A549 (cell line): ENCODE measurements around the gene CDC45. TPM values are rescaled to one million over a fixed set of nuclear protein-coding genes. Genes with fewer than 3 reads are reported as not detected.

Experiments used
- ATAC-seq, 2 experiments: fragments of 200-7000 bp in 1 of 2; fragments of >200 bp in 1 of 2; cut with Nextera tagmentation in 1 of 2; cut with Tn5 transposase in 1 of 2; 3 replicates each; pipeline versions ENCODE4 v1.8.0 to v1.9.1; 2018 to 2020; ENCODE audit warnings: mild to moderate bottlenecking in 1 of 2, moderate library complexity in 1 of 2
- CTCF ChIA-PET: fragments of 300-600 bp; sonication (Branson Sonifier 250); formaldehyde crosslinking; extraction: SDS; loops from one replicate; lab custom pipeline; 2021; ENCODE audit warnings: antibody characterized with exemption, inconsistent platforms; lab: Yijun Ruan, JAX
- POLR2A ChIA-PET: fragments of 350-600 bp; formaldehyde crosslinking; extraction: SDS; loops from one replicate; lab custom pipeline; 2021; ENCODE audit warnings: antibody characterized with exemption, inconsistent platforms; lab: Yijun Ruan, JAX
- DNase-seq, 2 experiments: peaks; one replicate each; pipeline versions ENCODE4 v3.0.0 to v3.0.0-alpha.2; 2011 to 2016; ENCODE audit warnings: low read depth in 1 of 2, low spot score in 1 of 2
- FAIRE-seq: peaks from 2 replicates; lab custom pipeline; 2011; peaks lifted over from hg19 to GRCh38; lab: Jason Lieb, UNC
- H3K27ac ChIP-seq, 2 experiments: fragments of >200 bp; sonication (Bioruptor Twin); formaldehyde crosslinking; 3 replicates each; pipeline ENCODE4 v1.5.1; 2016 to 2017
- H3K4me1 ChIP-seq: fragments of >200 bp; sonication (Bioruptor Twin); formaldehyde crosslinking; 3 replicates; pipeline ENCODE4 v1.6.1; 2016
- H3K4me2 ChIP-seq: fragments of >200 bp; sonication (Bioruptor Twin); formaldehyde crosslinking; 3 replicates; pipeline ENCODE4 v1.6.1; 2016
- H3K4me3 ChIP-seq: fragments of >200 bp; sonication (Bioruptor Twin); formaldehyde crosslinking; 3 replicates; pipeline ENCODE4 v1.5.1; 2016
- H3K9me3 ChIP-seq: fragments of >200 bp; sonication (Bioruptor Twin); formaldehyde crosslinking; 3 replicates; pipeline ENCODE4 v1.6.1; 2016
- BHLHE40 ChIP-seq: IDR thresholded peaks from 2 replicates; pipeline ENCODE4 v1.6.1; 2012; ENCODE audit warnings: low read depth, low read length, inconsistent platforms
- CHD4 ChIP-seq: fragments of 200-600 bp; sonication (generic); IDR thresholded peaks from 2 replicates; pipeline ENCODE4 v1.6.1; 2016; ENCODE audit warnings: antibody characterized with exemption, mild to moderate bottlenecking, borderline replicate concordance
- EP300 ChIP-seq, 2 experiments: fragments of >200 bp; sonication (Bioruptor Twin); formaldehyde crosslinking; IDR thresholded peaks; 2 replicates in 1 of 2; 3 replicates in 1 of 2; pipeline ENCODE4 v1.6.1; 2016 to 2017
- FOXS1 ChIP-seq: fragments of 250-450 bp; sonication (Bioruptor Pico); IDR thresholded peaks from 2 replicates; pipeline ENCODE4 v1.5.0; 2020; ENCODE audit warnings: mild to moderate bottlenecking, moderate library complexity
- HDAC2 ChIP-seq: fragments of 200-600 bp; sonication (generic); IDR thresholded peaks from 2 replicates; pipeline ENCODE4 v1.6.1; 2016
- HEYL ChIP-seq: fragments of 250-450 bp; sonication (Bioruptor Pico); IDR thresholded peaks from 2 replicates; pipeline ENCODE4 v1.8.0; 2021; ENCODE audit warnings: mild to moderate bottlenecking, moderate library complexity
- JUN ChIP-seq, 2 experiments: fragments of >200 bp; sonication (Bioruptor Twin); formaldehyde crosslinking; IDR thresholded peaks; 2 replicates in 1 of 2; 3 replicates in 1 of 2; pipeline ENCODE4 v1.6.1; 2016 to 2017
- JUNB ChIP-seq: fragments of >200 bp; sonication (Bioruptor Twin); formaldehyde crosslinking; IDR thresholded peaks from 2 replicates; pipeline ENCODE4 v1.6.1; 2016
- KDM1A ChIP-seq: fragments of 200-600 bp; sonication (generic); IDR thresholded peaks from 2 replicates; pipeline ENCODE4 v1.6.1; 2016; ENCODE audit warnings: low read depth, mild to moderate bottlenecking
- KDM5A ChIP-seq: fragments of 200-600 bp; sonication (generic); IDR thresholded peaks from 2 replicates; pipeline ENCODE4 v1.6.1; 2016; ENCODE audit warnings: antibody characterized with exemption, mild to moderate bottlenecking
- MAZ ChIP-seq: fragments of 150-350 bp; IDR thresholded peaks from 2 replicates; pipeline ENCODE4 v1.6.1; 2014; ENCODE audit warnings: antibody characterized with exemption, low read depth, low read length, borderline replicate concordance
- POLR2A ChIP-seq: IDR thresholded peaks from 2 replicates; pipeline ENCODE4 v1.6.1; 2012; ENCODE audit warnings: mild to moderate bottlenecking, low read length
- POLR2AphosphoS2 ChIP-seq: conservative IDR thresholded peaks from 2 replicates; pipeline ENCODE4 v1.6.1; 2012; ENCODE audit warnings: low read length, improper control_type of control experiment, inconsistent platforms
- RARB ChIP-seq: fragments of 250-450 bp; sonication (Bioruptor Pico); IDR thresholded peaks from 2 replicates; pipeline ENCODE4 v1.8.0; 2021; ENCODE audit warnings: mild to moderate bottlenecking, moderate library complexity
- RCOR1 ChIP-seq: fragments of 150-350 bp; IDR thresholded peaks from 2 replicates; pipeline ENCODE4 v1.6.1; 2014; ENCODE audit warnings: antibody characterized with exemption, low read length, low read depth
- RNF2 ChIP-seq: fragments of 200-600 bp; sonication (generic); IDR thresholded peaks from 2 replicates; pipeline ENCODE4 v1.6.1; 2016; ENCODE audit warnings: low read depth, mild to moderate bottlenecking, antibody characterized with exemption, moderate library complexity, borderline replicate concordance
- ZC3H11A ChIP-seq: fragments of 450-650 bp; IDR thresholded peaks from 2 replicates; pipeline ENCODE4 v1.6.1; 2014; ENCODE audit warnings: antibody characterized with exemption, mild to moderate bottlenecking
- ZFP36 ChIP-seq: fragments of 450-650 bp; IDR thresholded peaks from 2 replicates; pipeline ENCODE4 v1.6.1; 2014; ENCODE audit warnings: borderline replicate concordance; ENCODE audit not compliant: partially characterized antibody
- ZNF302 ChIP-seq: fragments of 250-450 bp; sonication (Bioruptor Pico); IDR thresholded peaks from 2 replicates; pipeline ENCODE4 v1.9.0; 2021; ENCODE audit warnings: inconsistent platforms, mild to moderate bottlenecking, moderate library complexity
- WGBS: methylation state at CpG from one replicate; pipeline ENCODE4 v1.1.6; 2017; ENCODE audit errors: missing lambda C conversion rate; 5-methylcytosine and 5-hydroxymethylcytosine counted together
- polyA plus RNA-seq, 4 experiments: library from polyadenylated mRNA; depleted of rRNA in 3 of 4; stranded (reverse); fragments of >200 nt; fragmentation: RNase III in 1 of 4; extraction: RNeasy Plus Mini Kit Qiagen cat#74134 plus additional on column Dnase treatment in 1 of 4; gene quantifications; 2 replicates in 3 of 4; 3 replicates in 1 of 4; pipeline ENCODE4 v1.2.3, GENCODE V29; 2011 to 2017
- TF ChIP-seq, protein P1 (sequence below): fragments of >200 bp; sonication (Bioruptor Twin); formaldehyde crosslinking; IDR thresholded peaks from 2 replicates; pipeline ENCODE4 v1.6.1; 2016
- TF ChIP-seq, protein P2 (sequence below): IDR thresholded peaks from 2 replicates; pipeline ENCODE4 v1.6.1; 2012
- TF ChIP-seq, protein P3 (sequence below): fragments of 450-650 bp; IDR thresholded peaks from 2 replicates; pipeline ENCODE4 v1.6.1; 2014; ENCODE audit warnings: antibody characterized with exemption
- TF ChIP-seq, protein P4 (sequence below): fragments of 250-450 bp; sonication (Bioruptor Pico); IDR thresholded peaks from 2 replicates; pipeline ENCODE4 v1.5.0; 2020; ENCODE audit warnings: low read depth, mild to moderate bottlenecking, moderate library complexity
- TF ChIP-seq, protein P5 (sequence below): fragments of 200-600 bp; sonication (generic); IDR thresholded peaks from 2 replicates; pipeline ENCODE4 v1.6.1; 2016; ENCODE audit warnings: antibody characterized with exemption, mild to moderate bottlenecking, moderate library complexity

CDC45 gene
- polyA plus RNA-seq, 2 of the 4 experiments (the other 2 are of a cell fraction): 47.2 to 51.6 TPM

DNA sequence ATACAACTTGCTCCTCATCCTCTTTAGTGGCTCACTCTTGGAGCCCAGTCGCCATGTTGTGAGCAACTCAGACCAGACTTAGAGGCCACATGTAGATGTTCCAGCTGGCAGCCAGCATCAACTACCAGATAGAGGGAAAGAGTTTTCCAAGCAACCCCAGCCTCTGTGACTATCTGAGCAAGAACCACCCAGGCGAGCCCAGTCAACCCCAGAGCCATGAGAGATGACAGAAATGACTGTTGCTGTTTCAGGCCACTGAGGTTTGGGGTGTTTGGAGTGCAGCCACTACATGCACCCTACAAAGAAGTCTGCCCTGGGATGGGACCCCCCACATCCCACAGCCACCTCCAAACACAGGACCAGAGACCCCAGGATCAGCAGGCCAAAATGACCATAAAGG is 69.2 kb downstream of the CDC45 start:
- ATAC-seq: no peak
- no peak for FAIRE-seq
- 50% methylated on average over 2 of the region's 2 CpGs for WGBS

DNA sequence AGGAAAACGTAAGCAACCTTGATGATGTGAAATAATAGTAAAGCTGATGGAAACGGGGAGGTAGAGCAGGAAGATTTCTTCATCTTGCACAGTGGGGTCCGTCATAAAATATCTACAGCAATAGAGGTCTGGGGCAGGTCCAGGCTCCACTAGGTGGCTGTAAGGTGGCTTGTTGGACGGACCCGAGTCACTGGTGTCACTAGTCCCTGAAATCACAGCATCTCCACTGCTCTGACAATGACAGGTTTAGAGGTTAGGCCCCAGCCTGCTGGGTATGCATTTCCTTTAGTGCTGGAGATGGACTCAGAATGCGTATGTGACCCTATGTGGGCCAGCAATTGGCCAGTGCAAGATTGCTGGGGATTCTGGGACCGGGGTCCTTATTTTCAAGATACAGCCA is 69.7 kb downstream of the CDC45 start:
- ATAC-seq: no peak
- Histone ChIP-seq H3K4me2 (no peak overlapping the region), H3K4me1 (peaks cover under 1% of the 10 kb centered on the region; the same call in 1 of the 3 replicates), H3K4me3 (no peak overlapping the region), H3K27ac (no peak overlapping the region), H3K9me3 (no peaks in the 10 kb centered on the region; the same call in 2 of the 3 replicates)
- CTCF ChIA-PET: interaction anchor here (0.6 to 1.6 kb wide), 2 partner anchors 9 to 80 kb away, joined by 3 to 4 read pairs; no protein-coding TSS in a partner anchor
- WGBS: 58% methylated on average over 7 of the region's 7 CpGs
- FAIRE-seq: no peak
- TF ChIP-seq KDM5A: no peak
- no peak for TF ChIP-seq RNF2
- TF ChIP-seq, protein P1, sequence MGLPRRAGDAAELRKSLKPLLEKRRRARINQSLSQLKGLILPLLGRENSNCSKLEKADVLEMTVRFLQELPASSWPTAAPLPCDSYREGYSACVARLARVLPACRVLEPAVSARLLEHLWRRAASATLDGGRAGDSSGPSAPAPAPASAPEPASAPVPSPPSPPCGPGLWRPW: no peak
- no peak for TF ChIP-seq POLR2A
- DNase-seq: no peak
- POLR2A ChIA-PET: no interaction called here

More for the DNA sequence above, 69.2 kb downstream of the CDC45 start:
- ChIA-PET POLR2A (no interaction called here), CTCF (interaction anchor here (0.6 to 1.6 kb wide), 2 partner anchors 9 to 81 kb away, joined by 3 to 4 read pairs; no protein-coding TSS in a partner anchor)
- Histone ChIP-seq H3K4me3 (no peak overlapping the region), H3K4me1 (no peaks in the 10 kb centered on the region), H3K27ac (no peak overlapping the region), H3K4me2 (no peak overlapping the region), H3K9me3 (no peaks in the 10 kb centered on the region; the same call in 2 of the 3 replicates)
- DNase-seq: no peak
- TF ChIP-seq FOXS1 (CRISPR knock-in tag) (no peak), POLR2A (no peak), ZNF302 (CRISPR knock-in tag) (no peak), KDM1A (no peak), JUNB (no peak), CHD4 (no peak), ZFP36 (no peak)
- TF ChIP-seq, protein P1: no peak

DNA sequence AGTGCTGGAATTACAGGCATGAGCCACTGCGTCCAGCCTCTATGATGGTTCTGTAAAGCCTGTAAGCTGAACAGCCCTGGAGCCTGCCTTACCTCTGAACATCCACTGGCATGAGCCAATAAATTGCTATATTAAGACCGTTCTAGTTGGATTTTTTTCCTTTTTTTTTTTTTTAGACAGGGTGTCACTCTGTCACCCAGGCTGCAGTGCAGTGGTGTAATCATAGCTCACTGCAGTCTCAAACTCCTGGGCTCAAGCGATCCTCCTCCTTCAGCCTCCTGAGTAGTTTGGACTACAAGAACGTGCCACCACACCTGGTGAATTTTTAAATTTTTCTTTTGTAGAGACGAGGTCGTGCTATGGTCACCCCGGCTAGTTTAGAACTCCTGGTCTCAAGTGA is 70.7 kb downstream of the CDC45 start:
- WGBS: 49% methylated on average over 7 of the region's 7 CpGs
- POLR2A ChIA-PET: no interaction called here
- TF ChIP-seq HEYL (CRISPR knock-in tag): no peak
- TF ChIP-seq POLR2AphosphoS2: no peak
- TF ChIP-seq ZC3H11A: no peak
- no peak for TF ChIP-seq HDAC2
- TF ChIP-seq BHLHE40: no peak
- TF ChIP-seq RCOR1: no peak
- Histone ChIP-seq H3K4me3 (no peak overlapping the region), H3K27ac (no peak overlapping the region), H3K4me2 (no peak overlapping the region), H3K9me3 (no peaks in the 10 kb centered on the region; the same call in 2 of the 3 replicates), H3K4me1 (peaks cover 9% of the 10 kb centered on the region)
- no peak for DNase-seq
- CTCF ChIA-PET: interaction anchor here (0.6 to 1.6 kb wide), 2 partner anchors 79 to 405 kb away, joined by 4 read pairs; no protein-coding TSS in a partner anchor
- no peak for FAIRE-seq
- no peak for ATAC-seq

DNA sequence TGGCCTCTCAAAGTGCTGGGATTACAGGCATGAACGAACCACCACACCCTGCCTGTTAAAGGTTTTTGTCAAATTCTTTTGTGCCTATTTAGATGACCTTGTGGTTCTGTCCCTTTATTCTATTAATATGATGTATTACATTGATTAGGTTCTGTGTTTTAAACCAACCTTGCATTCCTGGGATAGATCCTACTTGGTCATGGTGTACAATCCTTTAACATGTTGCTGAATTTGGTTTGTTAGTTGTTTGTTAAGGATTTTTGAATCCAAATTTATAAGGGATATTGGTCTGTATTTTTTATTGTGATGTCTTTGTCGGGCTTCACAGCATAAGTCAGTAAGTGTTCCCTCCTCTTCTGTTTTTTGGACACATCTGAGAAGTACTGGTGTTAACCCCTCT is 73.5 kb downstream of the CDC45 start:
- no peak for ATAC-seq
- DNase-seq: no peak
- peaks cover 9% of the 10 kb centered on the region for H3K4me1 ChIP-seq
- no peaks in the 10 kb centered on the region; the same call in 2 of the 3 replicates for H3K9me3 ChIP-seq
- no peak for FAIRE-seq
- H3K4me2 ChIP-seq: no peak overlapping the region
- ChIA-PET POLR2A (no interaction called here), CTCF (no interaction called here)
- TF ChIP-seq, protein P2, sequence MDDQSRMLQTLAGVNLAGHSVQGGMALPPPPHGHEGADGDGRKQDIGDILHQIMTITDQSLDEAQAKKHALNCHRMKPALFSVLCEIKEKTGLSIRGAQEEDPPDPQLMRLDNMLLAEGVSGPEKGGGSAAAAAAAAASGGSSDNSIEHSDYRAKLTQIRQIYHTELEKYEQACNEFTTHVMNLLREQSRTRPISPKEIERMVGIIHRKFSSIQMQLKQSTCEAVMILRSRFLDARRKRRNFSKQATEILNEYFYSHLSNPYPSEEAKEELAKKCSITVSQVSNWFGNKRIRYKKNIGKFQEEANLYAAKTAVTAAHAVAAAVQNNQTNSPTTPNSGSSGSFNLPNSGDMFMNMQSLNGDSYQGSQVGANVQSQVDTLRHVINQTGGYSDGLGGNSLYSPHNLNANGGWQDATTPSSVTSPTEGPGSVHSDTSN: no peak
- TF ChIP-seq, protein P3, sequence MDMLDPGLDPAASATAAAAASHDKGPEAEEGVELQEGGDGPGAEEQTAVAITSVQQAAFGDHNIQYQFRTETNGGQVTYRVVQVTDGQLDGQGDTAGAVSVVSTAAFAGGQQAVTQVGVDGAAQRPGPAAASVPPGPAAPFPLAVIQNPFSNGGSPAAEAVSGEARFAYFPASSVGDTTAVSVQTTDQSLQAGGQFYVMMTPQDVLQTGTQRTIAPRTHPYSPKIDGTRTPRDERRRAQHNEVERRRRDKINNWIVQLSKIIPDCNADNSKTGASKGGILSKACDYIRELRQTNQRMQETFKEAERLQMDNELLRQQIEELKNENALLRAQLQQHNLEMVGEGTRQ: no peak
- TF ChIP-seq MAZ: no peak
- TF ChIP-seq, protein P4, sequence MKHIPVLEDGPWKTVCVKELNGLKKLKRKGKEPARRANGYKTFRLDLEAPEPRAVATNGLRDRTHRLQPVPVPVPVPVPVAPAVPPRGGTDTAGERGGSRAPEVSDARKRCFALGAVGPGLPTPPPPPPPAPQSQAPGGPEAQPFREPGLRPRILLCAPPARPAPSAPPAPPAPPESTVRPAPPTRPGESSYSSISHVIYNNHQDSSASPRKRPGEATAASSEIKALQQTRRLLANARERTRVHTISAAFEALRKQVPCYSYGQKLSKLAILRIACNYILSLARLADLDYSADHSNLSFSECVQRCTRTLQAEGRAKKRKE: no peak
- no peak for TF ChIP-seq JUN (IDR thresholded peaks at IDR 0.05)
- TF ChIP-seq, protein P5, sequence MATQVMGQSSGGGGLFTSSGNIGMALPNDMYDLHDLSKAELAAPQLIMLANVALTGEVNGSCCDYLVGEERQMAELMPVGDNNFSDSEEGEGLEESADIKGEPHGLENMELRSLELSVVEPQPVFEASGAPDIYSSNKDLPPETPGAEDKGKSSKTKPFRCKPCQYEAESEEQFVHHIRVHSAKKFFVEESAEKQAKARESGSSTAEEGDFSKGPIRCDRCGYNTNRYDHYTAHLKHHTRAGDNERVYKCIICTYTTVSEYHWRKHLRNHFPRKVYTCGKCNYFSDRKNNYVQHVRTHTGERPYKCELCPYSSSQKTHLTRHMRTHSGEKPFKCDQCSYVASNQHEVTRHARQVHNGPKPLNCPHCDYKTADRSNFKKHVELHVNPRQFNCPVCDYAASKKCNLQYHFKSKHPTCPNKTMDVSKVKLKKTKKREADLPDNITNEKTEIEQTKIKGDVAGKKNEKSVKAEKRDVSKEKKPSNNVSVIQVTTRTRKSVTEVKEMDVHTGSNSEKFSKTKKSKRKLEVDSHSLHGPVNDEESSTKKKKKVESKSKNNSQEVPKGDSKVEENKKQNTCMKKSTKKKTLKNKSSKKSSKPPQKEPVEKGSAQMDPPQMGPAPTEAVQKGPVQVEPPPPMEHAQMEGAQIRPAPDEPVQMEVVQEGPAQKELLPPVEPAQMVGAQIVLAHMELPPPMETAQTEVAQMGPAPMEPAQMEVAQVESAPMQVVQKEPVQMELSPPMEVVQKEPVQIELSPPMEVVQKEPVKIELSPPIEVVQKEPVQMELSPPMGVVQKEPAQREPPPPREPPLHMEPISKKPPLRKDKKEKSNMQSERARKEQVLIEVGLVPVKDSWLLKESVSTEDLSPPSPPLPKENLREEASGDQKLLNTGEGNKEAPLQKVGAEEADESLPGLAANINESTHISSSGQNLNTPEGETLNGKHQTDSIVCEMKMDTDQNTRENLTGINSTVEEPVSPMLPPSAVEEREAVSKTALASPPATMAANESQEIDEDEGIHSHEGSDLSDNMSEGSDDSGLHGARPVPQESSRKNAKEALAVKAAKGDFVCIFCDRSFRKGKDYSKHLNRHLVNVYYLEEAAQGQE: no peak
- TF ChIP-seq RARB: no peak
- no peak for TF ChIP-seq EP300 (IDR thresholded peaks at IDR 0.05)
- no peak for TF ChIP-seq ZNF302 (CRISPR knock-in tag)
- WGBS: 61% methylated on average over 2 of the region's 2 CpGs
- H3K27ac ChIP-seq: no peak overlapping the region
- H3K4me3 ChIP-seq: no peak overlapping the region
